IMR-90 (cell line): ENCODE results near the gene PDXK. TPM values are rescaled to one million over a fixed set of nuclear protein-coding genes. Genes with fewer than 3 reads are reported as not detected.

Source experiments
- ATAC-seq: fragments of 200-7000 bp; cut with Tn5 transposase; 2 replicates; pipeline ENCODE4 v1.9.1; 2020; ENCODE audit warnings: low read depth, mild to moderate bottlenecking, moderate library complexity
- BruUV-seq: library from RNA; stranded (reverse); fragments of 400-500 nt; replicated peaks from 2 replicates; lab custom pipeline; 2021; lab: Mats Ljungman, UMichigan
- CTCF ChIA-PET: fragments of 300-600 bp; formaldehyde crosslinking; extraction: SDS; loops from one replicate; lab custom pipeline; 2021; ENCODE audit warnings: antibody characterized with exemption; lab: Yijun Ruan, JAX
- POLR2A ChIA-PET: fragments of 300-600 bp; sonication (Branson Sonifier 250); formaldehyde crosslinking; loops from one replicate; lab custom pipeline; 2022; ENCODE audit warnings: antibody characterized with exemption; ENCODE audit not compliant: unreplicated experiment; lab: Charles Lee
- DNase-seq: peaks from one replicate; pipeline ENCODE4 v3.0.0; 2013
- H2AFZ ChIP-seq: replicated peaks from 2 replicates; pipeline ENCODE3; 2013; ENCODE audit warnings: low read length, mild to moderate bottlenecking; ENCODE audit not compliant: poor library complexity
- H2AK5ac ChIP-seq: 2 replicates; pipeline ENCODE4 v1.6.1; 2013; ENCODE audit warnings: low read depth, low read length, inconsistent platforms
- H2AK9ac ChIP-seq: replicated peaks from 2 replicates; pipeline ENCODE3; 2013; ENCODE audit warnings: mild to moderate bottlenecking, low read depth, low read length, moderate library complexity; ENCODE audit not compliant: poor library complexity
- H2BK120ac ChIP-seq: 2 replicates; pipeline ENCODE4 v1.6.1; 2013; ENCODE audit warnings: low read depth, low read length, inconsistent platforms
- H2BK15ac ChIP-seq: 3 replicates; pipeline ENCODE4 v1.6.1; 2013; ENCODE audit warnings: low read depth, low read length, inconsistent platforms
- H2BK20ac ChIP-seq: 2 replicates; pipeline ENCODE4 v1.6.1; 2013; ENCODE audit warnings: low read depth, mild to moderate bottlenecking, inconsistent platforms, low read length, moderate library complexity
- H2BK5ac ChIP-seq: 2 replicates; pipeline ENCODE4 v1.6.1; 2013; ENCODE audit warnings: mild to moderate bottlenecking, low read depth, low read length, inconsistent platforms; ENCODE audit not compliant: poor library complexity, severe bottlenecking
- H3K14ac ChIP-seq: replicated peaks from 2 replicates; pipeline ENCODE4 v1.6.1; 2013; ENCODE audit warnings: low read depth, low read length, inconsistent platforms
- H3K18ac ChIP-seq: 2 replicates; pipeline ENCODE4 v1.6.1; 2013; ENCODE audit warnings: low read depth, low read length, control low read depth
- H3K23ac ChIP-seq: 2 replicates; pipeline ENCODE4 v1.6.1; 2013; ENCODE audit warnings: low read depth, low read length, inconsistent platforms
- H3K27ac ChIP-seq: 2 replicates; pipeline ENCODE4 v1.5.1; 2013; ENCODE audit warnings: mild to moderate bottlenecking, control low read depth, low read length; ENCODE audit not compliant: insufficient read depth
- H3K27me3 ChIP-seq: 2 replicates; pipeline ENCODE4 v1.6.1; 2013; ENCODE audit warnings: low read length; ENCODE audit not compliant: control insufficient read depth, insufficient read depth
- H3K36me3 ChIP-seq: 2 replicates; pipeline ENCODE4 v1.6.1; 2013; ENCODE audit warnings: low read length, mixed read lengths; ENCODE audit not compliant: control insufficient read depth, insufficient read depth
- H3K4ac ChIP-seq: 2 replicates; pipeline ENCODE4 v1.6.1; 2013; ENCODE audit warnings: low read depth, low read length, inconsistent platforms
- H3K4me1 ChIP-seq: 2 replicates; pipeline ENCODE4 v1.6.1; 2013; ENCODE audit warnings: low read length, mixed read lengths; ENCODE audit not compliant: control insufficient read depth, insufficient read depth
- H3K4me2 ChIP-seq: 2 replicates; pipeline ENCODE4 v1.6.1; 2013; ENCODE audit warnings: low read depth, mild to moderate bottlenecking, control low read depth, low read length, moderate library complexity
- H3K4me3 ChIP-seq: 2 replicates; pipeline ENCODE4 v1.5.1; 2013; ENCODE audit warnings: low read depth, mild to moderate bottlenecking, control low read depth, low read length, moderate library complexity; ENCODE audit not compliant: insufficient read depth
- H3K56ac ChIP-seq: 2 replicates; pipeline ENCODE4 v1.6.1; 2013; ENCODE audit warnings: low read length, inconsistent platforms; ENCODE audit not compliant: insufficient read depth; ENCODE audit errors: extremely low read depth
- H3K79me1 ChIP-seq, 2 experiments: 2 replicates each; pipeline ENCODE4 v1.6.1; 2013; ENCODE audit warnings: low read length in 2 of 2, inconsistent platforms in 1 of 2, low read depth in 1 of 2
- H3K9ac ChIP-seq: 2 replicates; pipeline ENCODE4 v1.6.1; 2013; ENCODE audit warnings: low read depth, low read length, control low read depth
- H3K9me1 ChIP-seq: 2 replicates; pipeline ENCODE4 v1.6.1; 2013; ENCODE audit warnings: low read length, inconsistent platforms; ENCODE audit not compliant: insufficient read depth
- H3K9me3 ChIP-seq: 2 replicates; pipeline ENCODE4 v1.6.1; 2013; ENCODE audit warnings: low read length; ENCODE audit not compliant: control insufficient read depth, insufficient read depth
- H4K20me1 ChIP-seq: 2 replicates; pipeline ENCODE4 v1.6.1; 2013; ENCODE audit warnings: low read length, inconsistent platforms; ENCODE audit not compliant: insufficient read depth
- H4K5ac ChIP-seq: 2 replicates; pipeline ENCODE4 v1.6.1; 2013; ENCODE audit warnings: mild to moderate bottlenecking, low read depth, low read length, control low read depth
- H4K8ac ChIP-seq, 2 experiments: 2 replicates each; pipeline ENCODE4 v1.6.1; 2013; ENCODE audit warnings: low read depth in 2 of 2, low read length in 2 of 2, control low read depth in 1 of 2, inconsistent platforms in 1 of 2
- H4K91ac ChIP-seq: 2 replicates; pipeline ENCODE4 v1.6.1; 2013; ENCODE audit warnings: low read depth, low read length, inconsistent platforms; ENCODE audit not compliant: insufficient read depth
- BHLHE40 ChIP-seq: fragments of 150-350 bp; IDR thresholded peaks from 2 replicates; pipeline ENCODE4 v1.6.1; 2016; ENCODE audit warnings: mild to moderate bottlenecking, low read depth, low read length
- CEBPB ChIP-seq: IDR thresholded peaks from 2 replicates; pipeline ENCODE4 v1.6.1; 2012; ENCODE audit warnings: low read depth, low read length, improper control_type of control experiment
- CHD1 ChIP-seq: IDR thresholded peaks from 2 replicates; pipeline ENCODE4 v1.6.1; 2012; ENCODE audit warnings: low read depth, low read length, improper control_type of control experiment
- FOS ChIP-seq: fragments of 150-350 bp; IDR thresholded peaks from 2 replicates; pipeline ENCODE4 v1.6.1; 2016; ENCODE audit warnings: low read depth, low read length
- MAZ ChIP-seq: IDR thresholded peaks from 2 replicates; pipeline ENCODE4 v1.6.1; 2012; ENCODE audit warnings: low read depth, mild to moderate bottlenecking, low read length, improper control_type of control experiment, moderate library complexity, borderline replicate concordance
- POLR2A ChIP-seq: IDR thresholded peaks from 2 replicates; pipeline ENCODE4 v1.6.1; 2012; ENCODE audit warnings: mild to moderate bottlenecking, low read depth, low read length
- RAD21 ChIP-seq: IDR thresholded peaks from 2 replicates; pipeline ENCODE4 v1.6.1; 2012; ENCODE audit warnings: low read length, improper control_type of control experiment
- RCOR1 ChIP-seq: IDR thresholded peaks from 2 replicates; pipeline ENCODE4 v1.6.1; 2012; ENCODE audit warnings: mild to moderate bottlenecking, low read length, improper control_type of control experiment; ENCODE audit not compliant: insufficient replicate concordance
- RFX5 ChIP-seq: IDR thresholded peaks from 2 replicates; pipeline ENCODE4 v1.8.0; 2012; ENCODE audit warnings: low read depth, mild to moderate bottlenecking, low read length, moderate library complexity
- USF2 ChIP-seq: fragments of 150-350 bp; IDR thresholded peaks from 2 replicates; pipeline ENCODE4 v1.6.1; 2017; ENCODE audit warnings: mild to moderate bottlenecking, antibody characterized with exemption, low read length, low read depth
- WGBS, 2 experiments: methylation state at CpG; one replicate each; pipeline versions ENCODE4 v1.1.5 to v1.1.7; 2013; ENCODE audit warnings: missing lambda C conversion rate in 2 of 2; ENCODE audit not compliant: insufficient read length in 1 of 2; ENCODE audit errors: extremely low coverage in 2 of 2; 5-methylcytosine and 5-hydroxymethylcytosine counted together
- dilution Hi-C: fragments of 300-500 bp; cut with HindIII; formaldehyde crosslinking; loops from one replicate; pipeline ENCODE4 v1.14.3; 2018; ENCODE audit warnings: low sequenced_read_pairs; ENCODE audit not compliant: unreplicated experiment
- in situ Hi-C: fragments of 300-500 bp; cut with MboI; formaldehyde crosslinking; loops from 3 replicates; pipeline ENCODE4 v1.14.3; 2019; ENCODE audit warnings: low sequenced_read_pairs, inconsistent platforms, mixed read lengths
- intact Hi-C: fragments of 100-400 bp; cut with micrococcal nuclease; formaldehyde crosslinking; loops from 2 replicates; pipeline ENCODE4 v1.10.0; 2022
- polyA plus RNA-seq, 3 experiments: library from polyadenylated mRNA; depleted of rRNA; stranded (reverse); fragments of >200 nt; gene quantifications; 2 replicates each; pipeline ENCODE4 v1.2.3, GENCODE V29; 2012; ENCODE audit warnings: low replicate concordance in 1 of 3
- total RNA-seq: library from RNA; depleted of rRNA; stranded (reverse); fragments of >200 nt; gene quantifications from 2 replicates; pipeline ENCODE4 v1.2.3, GENCODE V29; 2012

The PDXK gene
- total and polyA plus RNA-seq, 2 of the 4 experiments (the other 2 are of a cell fraction) = 155 to 312 TPM

GRCh38 chr21:43809346-43809799 is 90.4 kb downstream of the PDXK start:
- Histone ChIP-seq H2AK9ac (peak overlapping the region; percentile 29), H2BK5ac (no peak overlapping the region), H2BK120ac (no peak overlapping the region), H2BK15ac (no peak overlapping the region), H2AK5ac (no peak overlapping the region), H3K23ac (no peak overlapping the region), H3K27ac (no peak overlapping the region), H3K9me1 (no peaks in the 10 kb centered on the region), H2AFZ (no peak overlapping the region), H4K5ac (no peak overlapping the region), H3K56ac (no peak overlapping the region), H3K4ac (no peak overlapping the region), H3K4me2 (no peak overlapping the region), H3K14ac (no peak overlapping the region), H4K91ac (no peak overlapping the region), H4K8ac (no peak overlapping the region), H4K20me1 (peaks cover 7% of the 10 kb centered on the region), H3K9me3 (no peaks in the 10 kb centered on the region), H3K4me1 (peaks cover 2% of the 10 kb centered on the region; the same call in 1 of the 2 replicates), H2BK20ac (no peak overlapping the region), H3K27me3 (no peaks in the 10 kb centered on the region), H3K18ac (no peak overlapping the region), H3K9ac (no peak overlapping the region), H3K36me3 (peaks cover 5% of the 10 kb centered on the region), H3K79me1 (no peaks in the 10 kb centered on the region), H3K4me3 (no peak overlapping the region)
- POLR2A ChIA-PET = no interaction called here
- DNase-seq = no peak
- ATAC-seq = no peak
- CTCF ChIA-PET = no interaction called here
- dilution Hi-C loops (no loop called here), intact Hi-C loops (no loop called here), in situ Hi-C loops (no loop called here)
- TF ChIP-seq USF2 (no peak), CHD1 (no peak), RFX5 (no peak), MAZ (no peak), RCOR1 (no peak), BHLHE40 (no peak), CEBPB (no peak), RAD21 (no peak), FOS (no peak), POLR2A (no peak)
- WGBS, 2 experiments = 83% methylated on average over 9 of the region's 16 CpGs; no CpG with 5 or more reads in 1 of the 2 experiments
- no TSS peak for BruUV-seq
